Nephron progenitor cell (in vitro differentiated cells): ENCODE measurements around the gene CTBS.

ENCODE experiments used
- DNase-seq: peaks from one replicate; pipeline ENCODE4 v3.0.0; 2021
- H3K27ac Mint-ChIP-seq: 2 replicates; pipeline ENCODE4 v1.8.0; 2021; ENCODE audit warnings: mild to moderate bottlenecking, moderate library complexity, mixed read lengths
- H3K27me3 Mint-ChIP-seq: 2 replicates; pipeline ENCODE4 v1.8.0; 2021; ENCODE audit warnings: mild to moderate bottlenecking, low read depth, mixed read lengths; ENCODE audit not compliant: poor library complexity
- H3K36me3 Mint-ChIP-seq: 2 replicates; pipeline ENCODE4 v1.8.0; 2021; ENCODE audit warnings: low read depth, mixed read lengths
- H3K4me1 Mint-ChIP-seq: 2 replicates; pipeline ENCODE4 v1.8.0; 2021; ENCODE audit warnings: mixed read lengths
- H3K4me3 Mint-ChIP-seq: 2 replicates; pipeline ENCODE4 v1.8.0; 2021; ENCODE audit warnings: mild to moderate bottlenecking, moderate library complexity, mixed read lengths
- H3K9me3 Mint-ChIP-seq: 2 replicates; pipeline ENCODE4 v1.8.0; 2021; ENCODE audit warnings: mild to moderate bottlenecking, moderate library complexity, mixed read lengths
- CTCF ChIP-seq: fragments of 200-600 bp; sonication (generic); IDR thresholded peaks from 2 replicates; pipeline ENCODE4 v1.5.0; 2021; ENCODE audit warnings: antibody characterized with exemption

Gene CTBS

GRCh38 chr1:84605157-84605556 is 30.9 kb upstream of the CTBS start:
- Mint-ChIP-seq H3K36me3 (peaks cover 41% of the 10 kb centered on the region), H3K9me3 (peaks cover 83% of the 10 kb centered on the region), H3K27ac (no peak overlapping the region), H3K4me3 (no peak overlapping the region), H3K27me3 (no peaks in the 10 kb centered on the region), H3K4me1 (no peaks in the 10 kb centered on the region)
- no peak for TF ChIP-seq CTCF
- DNase-seq = no peak

- Mint-ChIP-seq H3K27ac (no peak overlapping the region), H3K9me3 (peaks cover 80% of the 10 kb centered on the region), H3K36me3 (peaks cover 40% of the 10 kb centered on the region), H3K4me1 (peaks cover 4% of the 10 kb centered on the region), H3K4me3 (no peak overlapping the region), H3K27me3 (no peaks in the 10 kb centered on the region)
- no peak for TF ChIP-seq CTCF
- DNase-seq = no peak
Observed at GRCh38 chr1:84603941-84604830, 29.9 kb upstream of the CTBS start.

- H3K36me3 Mint-ChIP-seq = peaks cover 34% of the 10 kb centered on the region
- no peak for DNase-seq
- no peak overlapping the region for H3K4me3 Mint-ChIP-seq
- H3K27ac Mint-ChIP-seq = peak overlapping the region; percentile 32
- no peak for TF ChIP-seq CTCF
- peaks cover 11% of the 10 kb centered on the region for H3K4me1 Mint-ChIP-seq
- peaks cover 71% of the 10 kb centered on the region for H3K9me3 Mint-ChIP-seq
- H3K27me3 Mint-ChIP-seq = no peaks in the 10 kb centered on the region
Observed at GRCh38 chr1:84603223-84603622, 29.0 kb upstream of the CTBS start.

- peaks cover 24% of the 10 kb centered on the region for H3K36me3 Mint-ChIP-seq
- DNase-seq = no peak
- H3K4me3 Mint-ChIP-seq = no peak overlapping the region
- H3K27me3 Mint-ChIP-seq = peaks cover 5% of the 10 kb centered on the region
- peaks cover 46% of the 10 kb centered on the region for H3K9me3 Mint-ChIP-seq
- H3K27ac Mint-ChIP-seq = no peak overlapping the region
- no peak for TF ChIP-seq CTCF
- peaks cover 11% of the 10 kb centered on the region for H3K4me1 Mint-ChIP-seq
Observed at GRCh38 chr1:84600796-84601195, 26.6 kb upstream of the CTBS start.

- H3K27ac Mint-ChIP-seq = peak overlapping the region; percentile 49
- H3K4me3 Mint-ChIP-seq = no peak overlapping the region
- H3K9me3 Mint-ChIP-seq = peaks cover 37% of the 10 kb centered on the region
- TF ChIP-seq CTCF = no peak
- no peak for DNase-seq
- peaks cover 11% of the 10 kb centered on the region for H3K4me1 Mint-ChIP-seq
- peaks cover 8% of the 10 kb centered on the region for H3K36me3 Mint-ChIP-seq
- peaks cover 8% of the 10 kb centered on the region for H3K27me3 Mint-ChIP-seq
Observed at GRCh38 chr1:84598846-84599741, 24.9 kb upstream of the CTBS start.
